K562 (cell line): ENCODE results near the gene GPR107. TPM values are rescaled to one million over a fixed set of nuclear protein-coding genes. Genes with fewer than 3 reads are reported as not detected.
A peak's percentile ranks its signal among the peaks of the same experiment; 100 is the strongest.

ENCODE experiments used
- ATAC-seq: fragments of 200-7000 bp; cut with Tn5 transposase; 3 replicates; pipeline ENCODE4 v1.9.1; 2020; ENCODE audit warnings: moderate library complexity
- BruUV-seq: library from RNA; stranded (reverse); fragments of 400-500 nt; replicated peaks from 2 replicates; lab custom pipeline; 2021; lab: Mats Ljungman, UMichigan
- CTCF ChIA-PET: fragments of 300-600 bp; formaldehyde crosslinking; extraction: SDS; loops from one replicate; lab custom pipeline; 2021; ENCODE audit warnings: low intra/inter-chr PET ratio; lab: Yijun Ruan, JAX
- POLR2A ChIA-PET: fragments of 300-600, 350-650 bp; sonication (Branson Sonifier 250); formaldehyde crosslinking; extraction: SDS; loops from one replicate; lab custom pipeline; 2021; ENCODE audit warnings: antibody characterized with exemption, inconsistent platforms; lab: Yijun Ruan, JAX
- DNase-seq, 4 experiments: peaks; one replicate each; pipeline versions ENCODE4 v3.0.0 to v3.0.0-alpha.2; 2011 to 2018; ENCODE audit warnings: low spot score in 3 of 4, mixed read lengths in 3 of 4; ENCODE audit errors: extremely low read depth in 1 of 4
- FAIRE-seq: peaks from 2 replicates; lab custom pipeline; 2011; peaks lifted over from hg19 to GRCh38; lab: Jason Lieb, UNC
- H2AFZ ChIP-seq: 2 replicates; pipeline ENCODE4 v1.6.0; 2011; ENCODE audit warnings: low read depth, low read length, control low read depth, inconsistent platforms
- H3K27ac ChIP-seq: fragments of 200-600 bp; 3 replicates; pipeline ENCODE4 v1.8.0; 2011; ENCODE audit warnings: low read depth, mild to moderate bottlenecking, control low read depth, inconsistent platforms, low read length, moderate library complexity, mixed read lengths; ENCODE audit errors: extremely low read depth
- H3K27me3 ChIP-seq, 2 experiments: fragments of 300-600 bp in 1 of 2; 2 replicates in 1 of 2; 3 replicates in 1 of 2; pipeline versions ENCODE4 v1.6.0 to v1.8.0; 2011; ENCODE audit warnings: inconsistent platforms in 2 of 2, low read length in 2 of 2, mild to moderate bottlenecking in 1 of 2, mixed read lengths in 1 of 2, moderate library complexity in 1 of 2; ENCODE audit not compliant: control insufficient read depth in 2 of 2, insufficient read depth in 2 of 2
- H3K36me3 ChIP-seq: fragments of 300-600 bp; 3 replicates; pipeline ENCODE4 v1.8.0; 2011; ENCODE audit warnings: mild to moderate bottlenecking, low read length, inconsistent platforms; ENCODE audit not compliant: control insufficient read depth, insufficient read depth
- H3K4me1 ChIP-seq, 2 experiments: fragments of 200-600 bp in 1 of 2; replicated peaks in 1 of 2; 2 replicates in 1 of 2; 3 replicates in 1 of 2; pipeline versions ENCODE4 v1.5.1 to v1.8.0; 2011; ENCODE audit warnings: inconsistent platforms in 2 of 2, low read length in 2 of 2, mild to moderate bottlenecking in 1 of 2, mixed read lengths in 1 of 2, moderate library complexity in 1 of 2; ENCODE audit not compliant: control insufficient read depth in 2 of 2, insufficient read depth in 2 of 2
- H3K4me2 ChIP-seq: 2 replicates; pipeline ENCODE4 v1.6.1; 2011; ENCODE audit warnings: low read length, control low read depth, inconsistent platforms, mixed read lengths; ENCODE audit not compliant: insufficient read depth
- H3K4me3 ChIP-seq: fragments of 200-600 bp; sonication (generic), shearing (Covaris generic); 2 replicates; pipeline ENCODE4 v1.5.1; 2016; ENCODE audit warnings: control low read depth, inconsistent platforms
- H3K79me2 ChIP-seq: fragments of 200-600 bp; 3 replicates; pipeline ENCODE4 v1.8.0; 2011; ENCODE audit warnings: low read length, inconsistent platforms; ENCODE audit not compliant: control insufficient read depth, insufficient read depth
- H3K9ac ChIP-seq, 2 experiments: 2 replicates each; pipeline versions ENCODE4 v1.6.0 to v1.6.1; 2011; ENCODE audit warnings: low read depth in 2 of 2, low read length in 2 of 2, control low read depth in 1 of 2, inconsistent platforms in 1 of 2, mild to moderate bottlenecking in 1 of 2, mixed read lengths in 1 of 2; ENCODE audit not compliant: insufficient read depth in 1 of 2
- H3K9me1 ChIP-seq: one replicate; pipeline ENCODE4 v1.6.0; 2011; ENCODE audit warnings: inconsistent platforms, mild to moderate bottlenecking, low read length, moderate library complexity; ENCODE audit not compliant: control insufficient read depth, insufficient read depth
- H3K9me3 ChIP-seq: replicated peaks from 2 replicates; pipeline ENCODE4 v1.5.1; 2011; ENCODE audit warnings: low read depth, low read length, inconsistent platforms; ENCODE audit not compliant: control insufficient read depth, insufficient read depth
- H4K20me1 ChIP-seq: replicated peaks from 2 replicates; pipeline ENCODE4 v1.6.1; 2011; ENCODE audit warnings: low read length, inconsistent platforms, mixed read lengths; ENCODE audit not compliant: control insufficient read depth, insufficient read depth
- ARID4B ChIP-seq: sonication (generic); formaldehyde crosslinking; IDR thresholded peaks from 2 replicates; pipeline ENCODE4 v1.8.0; 2022; ENCODE audit warnings: mild to moderate bottlenecking, missing genetic modification reagents
- DEAF1 ChIP-seq: fragments of 450-650 bp; formaldehyde crosslinking; IDR thresholded peaks from 2 replicates; pipeline ENCODE4 v1.4.0; 2020; ENCODE audit warnings: mild to moderate bottlenecking, moderate library complexity
- SNIP1 ChIP-seq: fragments of 450-650 bp; IDR thresholded peaks from 2 replicates; pipeline ENCODE4 v1.7.1; 2017; ENCODE audit warnings: low read depth, mild to moderate bottlenecking
- TAF1 ChIP-seq: IDR thresholded peaks from 2 replicates; pipeline ENCODE4 v1.6.1; 2011; ENCODE audit warnings: mild to moderate bottlenecking, low read length, moderate library complexity; ENCODE audit not compliant: insufficient read depth, control insufficient read depth, severe bottlenecking; ENCODE audit errors: extremely low read depth
- TEAD4 ChIP-seq, 2 experiments: sonication (generic) in 1 of 2; formaldehyde crosslinking in 1 of 2; IDR thresholded peaks; 2 replicates each; pipeline versions ENCODE4 v1.6.1 to v1.8.0; 2012 to 2022; ENCODE audit warnings: borderline replicate concordance in 1 of 2, inconsistent platforms in 1 of 2, low read length in 1 of 2, mild to moderate bottlenecking in 1 of 2, missing genetic modification reagents in 1 of 2
- YBX1 ChIP-seq: fragments of 450-650 bp; IDR thresholded peaks from 2 replicates; pipeline ENCODE4 v1.7.1; 2016; ENCODE audit warnings: mild to moderate bottlenecking
- ZBTB1 ChIP-seq: sonication (generic); formaldehyde crosslinking; IDR thresholded peaks from 2 replicates; pipeline ENCODE4 v1.8.1; 2023; ENCODE audit warnings: missing genetic modification reagents, low read depth, mild to moderate bottlenecking, borderline replicate concordance
- ZEB2 ChIP-seq: fragments of 450-650 bp; IDR thresholded peaks from 2 replicates; pipeline ENCODE4 v1.6.1; 2016
- ZNF551 ChIP-seq: fragments of 250-450 bp; sonication (Bioruptor Pico); IDR thresholded peaks from 2 replicates; pipeline ENCODE4 v1.5.0; 2021; ENCODE audit warnings: mild to moderate bottlenecking, moderate library complexity
- ZZZ3 ChIP-seq: fragments of 450-650 bp; IDR thresholded peaks from 2 replicates; pipeline ENCODE4 v1.6.1; 2016; ENCODE audit warnings: antibody characterized with exemption, mild to moderate bottlenecking, moderate library complexity
- WGBS: fragments of 100-300 bp; shearing (Covaris generic); methylation state at CpG from one replicate; pipeline ENCODE4 v1.1.6; 2016; ENCODE audit warnings: low coverage, mixed read lengths; ENCODE audit not compliant: insufficient coverage; ENCODE audit errors: missing lambda C conversion rate; 5-methylcytosine and 5-hydroxymethylcytosine counted together
- in situ Hi-C: fragments of 300-500 bp; cut with MboI; formaldehyde crosslinking; loops from 4 replicates; pipeline ENCODE4 v1.15.0; 2018; ENCODE audit warnings: inconsistent platforms, mixed read lengths
- intact Hi-C: fragments of 100-400 bp; cut with micrococcal nuclease; formaldehyde crosslinking; loops from 2 replicates; pipeline ENCODE4 v1.14.2; 2022
- polyA plus RNA-seq, 8 experiments: library from polyadenylated mRNA; depleted of rRNA in 4 of 8; stranded (reverse) in 5 of 8; unstranded in 3 of 8; fragments of >200 nt; fragmentation: Nextera tagmentation in 2 of 8; fragmentation: Illumina TruSeq in 1 of 8; extraction: Ambion mirVana in 2 of 8; extraction: Trizol in 1 of 8; gene quantifications; 2 replicates each; pipeline versions ENCODE4 v1.2.1 to v1.2.3, GENCODE V29; 2011 to 2014; ENCODE audit warnings: inconsistent platforms in 1 of 8, missing spikeins in 1 of 8
- total RNA-seq, 7 experiments: library from RNA; depleted of rRNA in 6 of 7; stranded (reverse); fragments of >200 nt in 6 of 7; fragmentation: Illumina TruSeq in 2 of 7; extraction: Trizol in 2 of 7; gene quantifications; 2 replicates each; pipeline versions ENCODE4 v1.2.1 to v1.2.3, GENCODE V29; 2011 to 2021; ENCODE audit warnings: low replicate concordance in 1 of 7
- TF ChIP-seq, protein P1 (sequence below): fragments of 250-450 bp; sonication (Bioruptor Pico); IDR thresholded peaks from 2 replicates; pipeline ENCODE4 v1.5.0; 2021

GPR107 gene
- total and polyA plus RNA-seq, 9 of the 15 experiments (the other 6 are each of a cell fraction or from before 2014, with no cell fraction given), result 3.2 to 34.6 (median 14.4) TPM

DNA sequence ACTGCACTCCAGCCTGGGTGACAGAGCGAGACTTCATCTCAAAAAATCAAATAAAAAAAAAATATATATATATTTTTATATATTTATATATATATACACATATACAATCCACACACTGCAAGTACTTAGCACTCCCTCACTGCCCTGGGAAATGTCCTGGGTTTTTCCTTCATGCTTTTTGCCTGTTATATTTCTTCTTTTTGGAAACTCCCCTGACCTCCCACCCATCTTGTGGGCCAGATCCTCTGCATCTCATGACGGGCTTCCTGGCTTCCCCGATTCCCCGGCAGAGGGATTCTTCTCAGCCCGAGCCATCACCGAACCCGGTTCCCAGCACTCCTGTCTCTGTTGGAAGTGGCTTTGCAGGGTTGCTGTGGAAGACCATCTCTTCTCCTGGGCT is 79.0 kb downstream of the GPR107 start:
- no peak for ATAC-seq
- CTCF ChIA-PET, result no interaction called here
- Histone ChIP-seq H3K36me3 (peaks cover 35% of the 10 kb centered on the region; the same call in 2 of the 3 replicates), H3K27me3 (no peaks in the 10 kb centered on the region), H2AFZ (no peak overlapping the region), H3K79me2 (no peaks in the 10 kb centered on the region), H3K4me3 (no peak overlapping the region), H3K9me3 (no peaks in the 10 kb centered on the region)
- 89% methylated on average over 7 of the region's 7 CpGs for WGBS
- no peak for TF ChIP-seq ARID4B (CRISPR knock-in tag)
- no peak for TF ChIP-seq SNIP1
- no peak for TF ChIP-seq TEAD4 (IDR thresholded peaks at IDR 0.05; ENCODE audit: low read length)
- TF ChIP-seq TEAD4 (CRISPR knock-in tag; IDR thresholded peaks at IDR 0.05; ENCODE audit: borderline replicate concordance), result no peak
- no peak for TF ChIP-seq ZZZ3
- no peak for TF ChIP-seq ZNF551
- TF ChIP-seq ZEB2, result no peak
- no peak for TF ChIP-seq ZBTB1 (CRISPR knock-in tag)
- no peak for TF ChIP-seq TAF1
- no peak for TF ChIP-seq DEAF1 (CRISPR knock-in tag)
- no peak for TF ChIP-seq YBX1
- TF ChIP-seq, protein P1, sequence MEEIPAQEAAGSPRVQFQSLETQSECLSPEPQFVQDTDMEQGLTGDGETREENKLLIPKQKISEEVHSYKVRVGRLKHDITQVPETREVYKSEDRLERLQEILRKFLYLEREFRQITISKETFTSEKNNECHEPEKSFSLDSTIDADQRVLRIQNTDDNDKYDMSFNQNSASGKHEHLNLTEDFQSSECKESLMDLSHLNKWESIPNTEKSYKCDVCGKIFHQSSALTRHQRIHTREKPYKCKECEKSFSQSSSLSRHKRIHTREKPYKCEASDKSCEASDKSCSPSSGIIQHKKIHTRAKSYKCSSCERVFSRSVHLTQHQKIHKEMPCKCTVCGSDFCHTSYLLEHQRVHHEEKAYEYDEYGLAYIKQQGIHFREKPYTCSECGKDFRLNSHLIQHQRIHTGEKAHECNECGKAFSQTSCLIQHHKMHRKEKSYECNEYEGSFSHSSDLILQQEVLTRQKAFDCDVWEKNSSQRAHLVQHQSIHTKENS, result no peak
- TF ChIP-seq, all 486 proteins: peak for 0
- Histone ChIP-seq H4K20me1 (no peaks in the 10 kb centered on the region), H3K9me1 (peaks cover 6% of the 10 kb centered on the region), H3K4me2 (no peak overlapping the region), H3K4me1 (peaks cover 15 to 24% of the 10 kb centered on the region in 2 experiments), H3K9ac (peak overlapping the region in 1 of 2 experiments; percentile 27; a peak in 1 of 4 replicates), H3K27ac (no peak overlapping the region)
- DNase-seq, result no peak
- no peak for FAIRE-seq
- in situ Hi-C loops, result loop anchor here (25.0 kb wide), 1 partner anchor 555 kb away; the partner anchor contains the start of gene EXOSC2
- intact Hi-C loops, result no loop called here
- BruUV-seq, result no TSS peak
- POLR2A ChIA-PET, result no interaction called here
